Effector memory CD4-positive, alpha-beta T cell (primary cell): ENCODE results near the gene LTB.
"Not testable (repeated sequence)": the region's sequence is repeated elsewhere in the genome, so short reads cannot be mapped to it uniquely, and the experiment has no call there.

Experiments used
- DNase-seq, 3 donors: peaks; one replicate each; pipeline ENCODE4 v3.0.0-alpha.2; 2020
- H3K27ac ChIP-seq: 2 replicates; pipeline ENCODE4 v1.7.0; 2013; ENCODE audit warnings: mild to moderate bottlenecking, low read length, moderate library complexity; ENCODE audit not compliant: insufficient read depth, poor library complexity, severe bottlenecking
- H3K27me3 ChIP-seq: replicated peaks from 2 replicates; pipeline ENCODE4 v1.7.0; 2013; ENCODE audit warnings: mild to moderate bottlenecking, low read length; ENCODE audit not compliant: insufficient read depth, control insufficient read depth, poor library complexity, severe bottlenecking
- H3K36me3 ChIP-seq: 2 replicates; pipeline ENCODE4 v1.7.0; 2013; ENCODE audit warnings: mild to moderate bottlenecking, low read length, moderate library complexity; ENCODE audit not compliant: control insufficient read depth, insufficient read depth
- H3K4me1 ChIP-seq: 2 replicates; pipeline ENCODE4 v1.7.0; 2013; ENCODE audit warnings: low read length, mild to moderate bottlenecking; ENCODE audit not compliant: control insufficient read depth, insufficient read depth, poor library complexity, severe bottlenecking
- H3K4me3 ChIP-seq: 2 replicates; pipeline ENCODE4 v1.7.0; 2013; ENCODE audit warnings: low read length, low read depth, mild to moderate bottlenecking; ENCODE audit not compliant: insufficient read depth, poor library complexity, severe bottlenecking
- H3K9me3 ChIP-seq: 2 replicates; pipeline ENCODE4 v1.7.0; 2013; ENCODE audit warnings: mild to moderate bottlenecking, low read length, moderate library complexity; ENCODE audit not compliant: control insufficient read depth

Gene LTB

GRCh38 chr6:31609519-31610406 is 27.5 kb upstream of the LTB start:
- H3K9me3 ChIP-seq: no peaks in the 10 kb centered on the region
- no peak for DNase-seq
- H3K4me3 ChIP-seq: no peak overlapping the region
- H3K4me1 ChIP-seq: no peaks in the 10 kb centered on the region
- no peaks in the 10 kb centered on the region for H3K27me3 ChIP-seq
- H3K36me3 ChIP-seq: no peaks in the 10 kb centered on the region
- no peak overlapping the region for H3K27ac ChIP-seq

- Histone ChIP-seq H3K9me3 (no peaks in the 10 kb centered on the region), H3K4me3 (no peak overlapping the region), H3K4me1 (no peaks in the 10 kb centered on the region), H3K27ac (no peak overlapping the region), H3K27me3 (no peaks in the 10 kb centered on the region), H3K36me3 (no peaks in the 10 kb centered on the region)
- DNase-seq: no peak
Measured at GRCh38 chr6:31607317-31607716, 25.1 kb upstream of the LTB start.

- no peaks in the 10 kb centered on the region for H3K9me3 ChIP-seq
- H3K27me3 ChIP-seq: no peaks in the 10 kb centered on the region
- H3K36me3 ChIP-seq: no peaks in the 10 kb centered on the region
- peaks cover 43% of the 10 kb centered on the region for H3K4me1 ChIP-seq
- H3K4me3 ChIP-seq: no peak overlapping the region
- H3K27ac ChIP-seq: peak overlapping the region; percentile 27
- DNase-seq: peak in 1 of 3 donors; percentile 16
Measured at GRCh38 chr6:31597006-31597405, 14.8 kb upstream of the LTB start.

- Histone ChIP-seq H3K9me3 (no peaks in the 10 kb centered on the region), H3K4me1 (peaks cover 55% of the 10 kb centered on the region), H3K27ac (peak overlapping the region; percentile 47), H3K27me3 (no peaks in the 10 kb centered on the region), H3K36me3 (no peaks in the 10 kb centered on the region), H3K4me3 (peak overlapping the region; percentile 12)
- no peak for DNase-seq
Measured at GRCh38 chr6:31592396-31592771, 10.2 kb upstream of the LTB start.

GRCh38 chr6:31590691-31591090 is 8.5 kb upstream of the LTB start:
- not testable (repeated sequence) for H3K27me3 ChIP-seq, DNase-seq, H3K4me3 ChIP-seq, H3K36me3 ChIP-seq, H3K9me3 ChIP-seq, H3K27ac ChIP-seq
- H3K4me1 ChIP-seq: peaks cover 57% of the 10 kb centered on the region

GRCh38 chr6:31588871-31589650 is 6.8 kb upstream of the LTB start:
- no peaks in the 10 kb centered on the region for H3K36me3 ChIP-seq
- H3K4me3 ChIP-seq: no peak overlapping the region
- H3K9me3 ChIP-seq: no peaks in the 10 kb centered on the region
- H3K4me1 ChIP-seq: peaks cover 67% of the 10 kb centered on the region
- H3K27me3 ChIP-seq: no peaks in the 10 kb centered on the region
- peak overlapping the region; percentile 95 for H3K27ac ChIP-seq
- no peak for DNase-seq

GRCh38 chr6:31587791-31588777 is 5.9 kb upstream of the LTB start:
- peak overlapping the region; percentile 3 for H3K4me3 ChIP-seq
- H3K27me3 ChIP-seq: no peaks in the 10 kb centered on the region
- peaks cover 68% of the 10 kb centered on the region for H3K4me1 ChIP-seq

GRCh38 chr6:31586599-31587281 is 4.5 kb upstream of the LTB start:
- Histone ChIP-seq H3K36me3 (no peaks in the 10 kb centered on the region), H3K4me1 (peaks cover 65% of the 10 kb centered on the region), H3K27ac (peak overlapping the region; percentile 95), H3K9me3 (no peaks in the 10 kb centered on the region), H3K27me3 (no peaks in the 10 kb centered on the region), H3K4me3 (peak overlapping the region; percentile 27)
- no peak for DNase-seq

More at GRCh38 chr6:31587791-31588777, 5.9 kb upstream of the LTB start:
- no peaks in the 10 kb centered on the region for H3K36me3 ChIP-seq
- no peaks in the 10 kb centered on the region for H3K9me3 ChIP-seq
- H3K27ac ChIP-seq: peak overlapping the region; percentile 95
- no peak for DNase-seq

GRCh38 chr6:31586008-31586407 is 3.8 kb upstream of the LTB start, which contains the start of gene LST1:
TSS of gene LST1 (plus strand) at chr6:31586277. CDS start at chr6:31587300, 1,023 bp downstream.
- DNase-seq: no peak
- Histone ChIP-seq H3K9me3 (no peaks in the 10 kb centered on the region), H3K27me3 (no peaks in the 10 kb centered on the region), H3K27ac (peak within 1 kb of the TSS; percentile 95), H3K36me3 (no peaks in the 10 kb centered on the region), H3K4me3 (peak within 1 kb of the TSS; percentile 27), H3K4me1 (peaks cover 65% of the 10 kb centered on the region)
